Neural progenitor cell (in vitro differentiated cells): ENCODE data around the gene LRP1B. TPM values are rescaled to one million over a fixed set of nuclear protein-coding genes. Genes with fewer than 3 reads are reported as not detected.

Source experiments
- DNase-seq: peaks from one replicate; pipeline ENCODE4 v3.0.0-alpha.2; 2016; ENCODE audit warnings: low spot score
- H2AFZ ChIP-seq: fragments of 200-600 bp; sonication (generic); replicated peaks from 2 replicates; pipeline ENCODE4 v1.6.1; 2016; ENCODE audit warnings: antibody characterized with exemption
- H3F3A ChIP-seq: fragments of 200-600 bp; sonication (generic); 2 replicates; pipeline ENCODE4 v1.6.1; 2016; ENCODE audit warnings: antibody characterized with exemption, low read depth
- H3K27ac ChIP-seq: fragments of 200-600 bp; sonication (generic); 2 replicates; pipeline ENCODE4 v1.5.1; 2016; ENCODE audit warnings: mild to moderate bottlenecking
- H3K27me3 ChIP-seq: fragments of 200-600 bp; sonication (generic); 2 replicates; pipeline ENCODE4 v1.6.1; 2016; ENCODE audit warnings: mild to moderate bottlenecking, moderate library complexity
- H3K36me3 ChIP-seq: fragments of 200-600 bp; sonication (generic); 2 replicates; pipeline ENCODE4 v1.5.1; 2016
- H3K4me1 ChIP-seq: fragments of 200-600 bp; sonication (generic); 2 replicates; pipeline ENCODE4 v1.6.1; 2016; ENCODE audit warnings: mixed run types
- H3K4me2 ChIP-seq: fragments of 200-600 bp; sonication (generic); 2 replicates; pipeline ENCODE4 v1.6.1; 2016
- H3K4me3 ChIP-seq: fragments of 200-600 bp; sonication (generic); 2 replicates; pipeline ENCODE4 v1.5.1; 2016
- H3K79me2 ChIP-seq: fragments of 200-600 bp; sonication (generic); 2 replicates; pipeline ENCODE4 v1.6.1; 2016; ENCODE audit warnings: low read depth
- H3K9ac ChIP-seq: fragments of 200-600 bp; sonication (generic); 2 replicates; pipeline ENCODE4 v1.6.1; 2016
- H3K9me3 ChIP-seq: fragments of 200-600 bp; sonication (generic); 2 replicates; pipeline ENCODE4 v1.5.1; 2016; ENCODE audit warnings: low read depth
- H4K20me1 ChIP-seq: fragments of 200-600 bp; sonication (generic); 2 replicates; pipeline ENCODE4 v1.6.1; 2016; ENCODE audit warnings: low read depth
- H3K27ac Mint-ChIP-seq: 3 replicates; pipeline ENCODE4 v1.8.0; 2021; ENCODE audit warnings: mixed read lengths
- H3K27me3 Mint-ChIP-seq: 2 replicates; pipeline ENCODE4 v1.8.0; 2022; ENCODE audit warnings: low read depth, mild to moderate bottlenecking, inconsistent platforms, moderate library complexity, mixed read lengths; ENCODE audit not compliant: insufficient read depth
- H3K36me3 Mint-ChIP-seq: 3 replicates; pipeline ENCODE4 v1.8.0; 2021; ENCODE audit warnings: mixed read lengths
- H3K4me1 Mint-ChIP-seq: 3 replicates; pipeline ENCODE4 v1.8.0; 2021; ENCODE audit warnings: mixed read lengths
- H3K4me3 Mint-ChIP-seq: 3 replicates; pipeline ENCODE4 v1.8.0; 2021; ENCODE audit warnings: mild to moderate bottlenecking, moderate library complexity, mixed read lengths
- H3K9me3 Mint-ChIP-seq: 3 replicates; pipeline ENCODE4 v1.8.0; 2020; ENCODE audit warnings: mixed read lengths
- CTCF ChIP-seq: fragments of 200-600 bp; sonication (generic); IDR thresholded peaks from 2 replicates; pipeline ENCODE4 v1.5.1; 2017; ENCODE audit warnings: antibody characterized with exemption, mild to moderate bottlenecking
- EZH2 ChIP-seq: fragments of 200-600 bp; sonication (generic); IDR thresholded peaks from 2 replicates; pipeline ENCODE4 v1.6.1; 2017; ENCODE audit warnings: antibody characterized with exemption, mild to moderate bottlenecking, moderate library complexity
- EZH2phosphoT487 ChIP-seq: fragments of 200-600 bp; sonication (generic); IDR thresholded peaks from 2 replicates; pipeline ENCODE4 v1.6.1; 2017; ENCODE audit warnings: antibody characterized with exemption
- total RNA-seq: library from RNA; depleted of rRNA; stranded (reverse); fragments of >200 nt; gene quantifications from 2 replicates; pipeline ENCODE4 v1.2.3, GENCODE V29; 2015; ENCODE audit warnings: low replicate concordance

Gene LRP1B
- total RNA-seq, 1 donor from 2014 or later, result not detected

GRCh38 chr2:141317986-141318385 is 812.8 kb downstream of the LRP1B start:
- no peaks in the 10 kb centered on the region for H3K27me3 ChIP-seq
- H3K27me3 Mint-ChIP-seq, result peaks cover 2% of the 10 kb centered on the region
- no peak for TF ChIP-seq EZH2phosphoT487
- no peak for TF ChIP-seq EZH2
- TF ChIP-seq CTCF, result no peak
- H3F3A ChIP-seq, result no peaks in the 10 kb centered on the region
- H3K4me3 Mint-ChIP-seq, result no peak overlapping the region
- peaks cover 2% of the 10 kb centered on the region for H3K9me3 Mint-ChIP-seq
- H3K4me2 ChIP-seq, result no peak overlapping the region
- H3K36me3 ChIP-seq, result no peaks in the 10 kb centered on the region
- peaks cover 15% of the 10 kb centered on the region for H3K4me1 Mint-ChIP-seq
- no peak for DNase-seq
- no peaks in the 10 kb centered on the region for H3K36me3 Mint-ChIP-seq
- no peak overlapping the region for H3K27ac ChIP-seq
- no peaks in the 10 kb centered on the region for H4K20me1 ChIP-seq
- H3K27ac Mint-ChIP-seq, result no peak overlapping the region
- no peaks in the 10 kb centered on the region for H3K4me1 ChIP-seq
- no peaks in the 10 kb centered on the region for H3K79me2 ChIP-seq
- H3K4me3 ChIP-seq, result no peak overlapping the region
- no peak overlapping the region for H2AFZ ChIP-seq
- H3K9me3 ChIP-seq, result no peaks in the 10 kb centered on the region
- H3K9ac ChIP-seq, result no peak overlapping the region

- H3K27me3 ChIP-seq, result no peaks in the 10 kb centered on the region
- peaks cover 2% of the 10 kb centered on the region for H3K9me3 Mint-ChIP-seq
- no peaks in the 10 kb centered on the region for H4K20me1 ChIP-seq
- H3K9ac ChIP-seq, result no peak overlapping the region
- no peak overlapping the region for H2AFZ ChIP-seq
- no peak overlapping the region for H3K4me3 ChIP-seq
- H3K9me3 ChIP-seq, result no peaks in the 10 kb centered on the region
- H3K27ac ChIP-seq, result no peak overlapping the region
- H3K4me1 Mint-ChIP-seq, result peaks cover 15% of the 10 kb centered on the region
- H3K36me3 ChIP-seq, result no peaks in the 10 kb centered on the region
- peaks cover 2% of the 10 kb centered on the region for H3K27me3 Mint-ChIP-seq
- DNase-seq, result no peak
- H3K4me3 Mint-ChIP-seq, result no peak overlapping the region
- H3F3A ChIP-seq, result no peaks in the 10 kb centered on the region
- no peak for TF ChIP-seq CTCF
- no peak for TF ChIP-seq EZH2
- no peaks in the 10 kb centered on the region for H3K36me3 Mint-ChIP-seq
- H3K4me2 ChIP-seq, result no peak overlapping the region
- peak overlapping the region; percentile 15 for H3K27ac Mint-ChIP-seq
- H3K4me1 ChIP-seq, result no peaks in the 10 kb centered on the region
- no peaks in the 10 kb centered on the region for H3K79me2 ChIP-seq
Measured at GRCh38 chr2:141316606-141317005, 814.2 kb downstream of the LRP1B start.

GRCh38 chr2:141316103-141316502 is 814.7 kb downstream of the LRP1B start:
- H3K36me3 Mint-ChIP-seq, result no peaks in the 10 kb centered on the region
- Histone ChIP-seq H3K27me3 (no peaks in the 10 kb centered on the region), H3K9me3 (no peaks in the 10 kb centered on the region), H3K4me1 (no peaks in the 10 kb centered on the region), H3F3A (no peaks in the 10 kb centered on the region), H2AFZ (no peak overlapping the region), H3K27ac (no peak overlapping the region), H3K9ac (no peak overlapping the region), H3K36me3 (no peaks in the 10 kb centered on the region), H3K4me3 (no peak overlapping the region), H3K79me2 (no peaks in the 10 kb centered on the region), H3K4me2 (no peak overlapping the region), H4K20me1 (no peaks in the 10 kb centered on the region)
- H3K4me1 Mint-ChIP-seq, result peaks cover 15% of the 10 kb centered on the region
- H3K27me3 Mint-ChIP-seq, result peaks cover 2% of the 10 kb centered on the region
- H3K27ac Mint-ChIP-seq, result no peak overlapping the region
- TF ChIP-seq EZH2phosphoT487, result no peak
- TF ChIP-seq EZH2, result no peak
- TF ChIP-seq CTCF, result no peak
- H3K4me3 Mint-ChIP-seq, result no peak overlapping the region
- H3K9me3 Mint-ChIP-seq, result peaks cover 2% of the 10 kb centered on the region
- no peak for DNase-seq

- Mint-ChIP-seq H3K4me3 (no peak overlapping the region), H3K4me1 (peaks cover 15% of the 10 kb centered on the region), H3K9me3 (peaks cover 2% of the 10 kb centered on the region), H3K27ac (peak overlapping the region; percentile 18), H3K27me3 (peaks cover 2% of the 10 kb centered on the region), H3K36me3 (no peaks in the 10 kb centered on the region)
- H3K27me3 ChIP-seq, result no peaks in the 10 kb centered on the region
- no peak overlapping the region for H3K27ac ChIP-seq
- H3F3A ChIP-seq, result no peaks in the 10 kb centered on the region
- H3K9me3 ChIP-seq, result no peaks in the 10 kb centered on the region
- H3K36me3 ChIP-seq, result no peaks in the 10 kb centered on the region
- H3K4me2 ChIP-seq, result no peak overlapping the region
- DNase-seq, result no peak
- no peak for TF ChIP-seq EZH2phosphoT487
- TF ChIP-seq CTCF, result no peak
- no peak for TF ChIP-seq EZH2
- no peak overlapping the region for H2AFZ ChIP-seq
- H3K9ac ChIP-seq, result no peak overlapping the region
- H4K20me1 ChIP-seq, result no peaks in the 10 kb centered on the region
- no peaks in the 10 kb centered on the region for H3K79me2 ChIP-seq
- H3K4me1 ChIP-seq, result no peaks in the 10 kb centered on the region
- H3K4me3 ChIP-seq, result no peak overlapping the region
Measured at GRCh38 chr2:141313972-141314371, 816.8 kb downstream of the LRP1B start.
